H1 (cell line): ENCODE measurements around the gene GAK. TPM values are rescaled to one million over a fixed set of nuclear protein-coding genes. Genes with fewer than 3 reads are reported as not detected.

Source experiments
- CTCF ChIA-PET: fragments of 300-600 bp; sonication (Branson Sonifier 250); formaldehyde crosslinking; loops from one replicate; lab custom pipeline; 2021; ENCODE audit not compliant: partially characterized antibody; lab: Charles Lee
- POLR2A ChIA-PET: fragments of 300-600 bp; sonication (Branson Sonifier 250); formaldehyde crosslinking; loops from one replicate; lab custom pipeline; 2021; ENCODE audit warnings: inconsistent platforms; ENCODE audit not compliant: partially characterized antibody; lab: Charles Lee
- DNase-seq, 2 experiments: peaks; one replicate each; pipeline versions ENCODE4 v3.0.0 to v3.0.0-alpha.2; 2010 to 2022; ENCODE audit warnings: low spot score in 2 of 2, low read depth in 1 of 2, mixed read lengths in 1 of 2
- FAIRE-seq: peaks from 2 replicates; lab custom pipeline; 2011; peaks lifted over from hg19 to GRCh38; lab: Jason Lieb, UNC
- H2AFZ ChIP-seq: 2 replicates; pipeline ENCODE4 v1.8.1; 2012; ENCODE audit warnings: low read length, inconsistent platforms
- H2AK5ac ChIP-seq: 2 replicates; pipeline ENCODE4 v1.6.1; 2013; ENCODE audit warnings: low read depth, low read length
- H2BK120ac ChIP-seq: replicated peaks from 2 replicates; pipeline ENCODE3; 2013; ENCODE audit warnings: low read depth, low read length, inconsistent platforms
- H2BK12ac ChIP-seq: 2 replicates; pipeline ENCODE4 v1.6.1; 2013; ENCODE audit warnings: low read depth, low read length
- H2BK15ac ChIP-seq: 2 replicates; pipeline ENCODE4 v1.6.1; 2013; ENCODE audit warnings: low read length
- H2BK20ac ChIP-seq: 2 replicates; pipeline ENCODE4 v1.6.1; 2013; ENCODE audit warnings: low read length
- H2BK5ac ChIP-seq: 2 replicates; pipeline ENCODE4 v1.6.1; 2013; ENCODE audit warnings: low read depth, low read length
- H3K14ac ChIP-seq: 2 replicates; pipeline ENCODE4 v1.6.1; 2013; ENCODE audit warnings: inconsistent platforms; ENCODE audit not compliant: insufficient read length
- H3K18ac ChIP-seq: 2 replicates; pipeline ENCODE4 v1.6.1; 2013; ENCODE audit warnings: low read length; ENCODE audit errors: extremely low read depth
- H3K23ac ChIP-seq: 2 replicates; pipeline ENCODE4 v1.6.1; 2013; ENCODE audit warnings: inconsistent platforms; ENCODE audit not compliant: insufficient read length
- H3K23me2 ChIP-seq: 2 replicates; pipeline ENCODE4 v1.6.1; 2013; ENCODE audit warnings: low read depth, low read length
- H3K27ac ChIP-seq: 2 replicates; pipeline ENCODE4 v1.6.1; 2011; ENCODE audit warnings: low read depth, low read length, inconsistent platforms
- H3K27me3 ChIP-seq, 4 experiments: replicated peaks in 1 of 4; 1 replicate in 1 of 4; 2 replicates in 3 of 4; pipeline versions ENCODE4 v1.6.1 to v1.8.1; 2011 to 2013; ENCODE audit warnings: low read length in 3 of 4, mild to moderate bottlenecking in 3 of 4, inconsistent platforms in 2 of 4, mixed read lengths in 2 of 4, moderate library complexity in 1 of 4; ENCODE audit not compliant: control insufficient read depth in 3 of 4, insufficient read depth in 3 of 4; ENCODE audit errors: extremely low read depth in 1 of 4
- H3K36me3 ChIP-seq, 4 experiments: 2 replicates each; pipeline versions ENCODE4 v1.6.1 to v1.8.1; 2011 to 2013; ENCODE audit warnings: mild to moderate bottlenecking in 4 of 4, low read length in 3 of 4, moderate library complexity in 2 of 4, control low read depth in 1 of 4, inconsistent platforms in 1 of 4; ENCODE audit not compliant: insufficient read depth in 4 of 4, control insufficient read depth in 2 of 4
- H3K4ac ChIP-seq: replicated peaks from 2 replicates; pipeline ENCODE3; 2013; ENCODE audit warnings: low read length, low read depth, mixed read lengths, inconsistent platforms; ENCODE audit not compliant: insufficient read length
- H3K4me1 ChIP-seq, 4 experiments: replicated peaks in 1 of 4; 1 replicate in 1 of 4; 2 replicates in 3 of 4; pipeline versions ENCODE4 v1.6.1 to v1.8.1; 2011 to 2013; ENCODE audit warnings: low read length in 3 of 4, inconsistent platforms in 2 of 4, mixed read lengths in 1 of 4; ENCODE audit not compliant: insufficient read depth in 4 of 4, control insufficient read depth in 3 of 4
- H3K4me2 ChIP-seq, 2 experiments: 2 replicates each; pipeline versions ENCODE4 v1.6.1 to v1.8.1; 2011 to 2013; ENCODE audit warnings: low read depth in 2 of 2, low read length in 2 of 2, control low read depth in 1 of 2, inconsistent platforms in 1 of 2, mild to moderate bottlenecking in 1 of 2; ENCODE audit not compliant: insufficient read depth in 1 of 2
- H3K4me3 ChIP-seq, 4 experiments: fragments of 200-600, 300-600 bp in 1 of 4; sonication (generic), shearing (Covaris generic), sonication (Bioruptor Twin) in 1 of 4; 2 replicates each; pipeline versions ENCODE4 v1.5.1 to v1.8.1; 2011 to 2016; ENCODE audit warnings: low read length in 4 of 4, low read depth in 3 of 4, control low read depth in 2 of 4, inconsistent platforms in 2 of 4, mild to moderate bottlenecking in 2 of 4, mixed read lengths in 1 of 4, moderate library complexity in 1 of 4; ENCODE audit not compliant: insufficient read depth in 2 of 4; ENCODE audit errors: extremely low read depth in 1 of 4
- H3K56ac ChIP-seq: replicated peaks from 2 replicates; pipeline ENCODE3; 2013; ENCODE audit warnings: low read depth, mild to moderate bottlenecking, mixed read lengths, low read length, inconsistent platforms; ENCODE audit not compliant: insufficient read length
- H3K79me1 ChIP-seq: 2 replicates; pipeline ENCODE4 v1.6.1; 2013; ENCODE audit warnings: low read depth, low read length, control low read depth
- H3K79me2 ChIP-seq, 2 experiments: 2 replicates each; pipeline versions ENCODE4 v1.6.1 to v1.8.1; 2012 to 2013; ENCODE audit warnings: low read length in 2 of 2, mild to moderate bottlenecking in 2 of 2, inconsistent platforms in 1 of 2; ENCODE audit not compliant: insufficient read depth in 2 of 2, control insufficient read depth in 1 of 2
- H3K9ac ChIP-seq, 4 experiments: replicated peaks in 1 of 4; 1 replicate in 1 of 4; 2 replicates in 3 of 4; pipeline versions ENCODE4 v1.6.1 to v1.8.1; 2011 to 2013; ENCODE audit warnings: low read depth in 3 of 4, low read length in 3 of 4, control low read depth in 2 of 4, mild to moderate bottlenecking in 2 of 4, moderate library complexity in 2 of 4, inconsistent platforms in 1 of 4; ENCODE audit errors: extremely low read depth in 1 of 4
- H3K9me3 ChIP-seq, 2 experiments: 2 replicates each; pipeline versions ENCODE4 v1.6.1 to v1.8.1; 2012 to 2013; ENCODE audit warnings: mild to moderate bottlenecking in 2 of 2, moderate library complexity in 2 of 2, control low read depth in 1 of 2, inconsistent platforms in 1 of 2, low read depth in 1 of 2, low read length in 1 of 2, mixed read lengths in 1 of 2; ENCODE audit not compliant: insufficient read depth in 2 of 2
- H4K20me1 ChIP-seq, 2 experiments: replicated peaks in 1 of 2; 2 replicates each; pipeline versions ENCODE3 to v1.8.1; 2011 to 2013; ENCODE audit warnings: inconsistent platforms in 2 of 2, low read length in 2 of 2, mild to moderate bottlenecking in 1 of 2; ENCODE audit not compliant: insufficient read depth in 2 of 2, control insufficient read depth in 1 of 2
- H4K5ac ChIP-seq: 2 replicates; pipeline ENCODE4 v1.6.1; 2013; ENCODE audit warnings: low read length, low read depth, mixed read lengths, inconsistent platforms; ENCODE audit not compliant: insufficient read length
- H4K8ac ChIP-seq: 2 replicates; pipeline ENCODE4 v1.8.0; 2013; ENCODE audit warnings: mild to moderate bottlenecking, moderate library complexity, low read length, inconsistent platforms; ENCODE audit not compliant: insufficient read depth; ENCODE audit errors: extremely low read depth
- H4K91ac ChIP-seq: replicated peaks from 2 replicates; pipeline ENCODE3; 2013; ENCODE audit warnings: low read length, mixed read lengths, inconsistent platforms; ENCODE audit not compliant: insufficient read length
- ASH2L ChIP-seq: fragments of 200-600, 300-600 bp; sonication (generic); IDR thresholded peaks from one replicate; pipeline ENCODE4 v1.7.1; 2017; ENCODE audit warnings: low read length
- CHD1 ChIP-seq: IDR thresholded peaks from 2 replicates; pipeline ENCODE4 v1.6.1; 2012; ENCODE audit warnings: low read depth, low read length, improper control_type of control experiment
- POLR2A ChIP-seq, 2 experiments: IDR thresholded peaks; 1 replicate in 1 of 2; 2 replicates in 1 of 2; pipeline ENCODE4 v1.6.1; 2011; ENCODE audit warnings: low read depth in 2 of 2, low read length in 2 of 2, mild to moderate bottlenecking in 2 of 2; ENCODE audit errors: control extremely low read depth in 1 of 2
- TCF12 ChIP-seq: IDR thresholded peaks from 2 replicates; pipeline ENCODE4 v1.6.1; 2011; ENCODE audit warnings: low read depth, mild to moderate bottlenecking, low read length
- WGBS, 2 experiments: shearing (Covaris generic) in 1 of 2; methylation state at CpG; one replicate each; pipeline versions ENCODE4 v1.1.6 to v1.1.7; 2013 to 2015; ENCODE audit warnings: low lambda C conversion rate in 2 of 2, mixed read lengths in 2 of 2, inconsistent platforms in 1 of 2, low coverage in 1 of 2, missing lambda C conversion rate in 1 of 2; ENCODE audit not compliant: insufficient replicate concordance in 2 of 2, insufficient coverage in 1 of 2, insufficient read length in 1 of 2; ENCODE audit errors: extremely low coverage in 1 of 2, missing lambda C conversion rate in 1 of 2; 5-methylcytosine and 5-hydroxymethylcytosine counted together
- polyA plus RNA-seq, 7 experiments: library from polyadenylated mRNA; depleted of rRNA in 3 of 7; stranded (reverse) in 5 of 7; unstranded in 2 of 7; fragments of >200 nt in 5 of 7; fragments of 200-250 nt in 2 of 7; gene quantifications; 1 replicate in 5 of 7; 2 replicates in 1 of 7; 4 replicates in 1 of 7; pipeline versions ENCODE4 v1.2.1 to v1.2.3, GENCODE V29; 2011 to 2013; ENCODE audit warnings: missing spikeins in 2 of 7, mixed read lengths in 2 of 7
- total RNA-seq: library from RNA; stranded (reverse); fragmentation: NEBNext Ultra II Directional; extraction: Animal tissue kit (Norgen Biotek cat#: 25700); gene quantifications from 2 replicates; pipeline ENCODE4 v1.2.1, GENCODE V29; 2021
- TF ChIP-seq, protein P1 (sequence below): IDR thresholded peaks from 2 replicates; pipeline ENCODE4 v1.6.1; 2012; ENCODE audit warnings: inconsistent platforms
- TF ChIP-seq, protein P2 (sequence below): IDR thresholded peaks from 2 replicates; pipeline ENCODE4 v1.6.1; 2011; ENCODE audit warnings: low read depth, mild to moderate bottlenecking, low read length; ENCODE audit not compliant: insufficient read depth
- TF ChIP-seq, protein P3 (sequence below): IDR thresholded peaks from 2 replicates; pipeline ENCODE4 v1.6.1; 2012; ENCODE audit warnings: inconsistent platforms
- TF ChIP-seq, protein P4 (sequence below), 3 experiments: IDR thresholded peaks; 1 replicate in 2 of 3; 2 replicates in 1 of 3; pipeline versions ENCODE4 v1.5.1 to v1.6.1; 2011; ENCODE audit warnings: low read length in 3 of 3, mild to moderate bottlenecking in 3 of 3, inconsistent platforms in 2 of 3, low read depth in 1 of 3, moderate library complexity in 1 of 3; ENCODE audit not compliant: insufficient read depth in 1 of 3; ENCODE audit errors: control extremely low read depth in 1 of 3

Gene GAK
- total and polyA plus RNA-seq, 2 of the 8 experiments (the other 6 are each of a cell fraction or from before 2014, with no cell fraction given) = 31.5 to 70.8 TPM

DNA sequence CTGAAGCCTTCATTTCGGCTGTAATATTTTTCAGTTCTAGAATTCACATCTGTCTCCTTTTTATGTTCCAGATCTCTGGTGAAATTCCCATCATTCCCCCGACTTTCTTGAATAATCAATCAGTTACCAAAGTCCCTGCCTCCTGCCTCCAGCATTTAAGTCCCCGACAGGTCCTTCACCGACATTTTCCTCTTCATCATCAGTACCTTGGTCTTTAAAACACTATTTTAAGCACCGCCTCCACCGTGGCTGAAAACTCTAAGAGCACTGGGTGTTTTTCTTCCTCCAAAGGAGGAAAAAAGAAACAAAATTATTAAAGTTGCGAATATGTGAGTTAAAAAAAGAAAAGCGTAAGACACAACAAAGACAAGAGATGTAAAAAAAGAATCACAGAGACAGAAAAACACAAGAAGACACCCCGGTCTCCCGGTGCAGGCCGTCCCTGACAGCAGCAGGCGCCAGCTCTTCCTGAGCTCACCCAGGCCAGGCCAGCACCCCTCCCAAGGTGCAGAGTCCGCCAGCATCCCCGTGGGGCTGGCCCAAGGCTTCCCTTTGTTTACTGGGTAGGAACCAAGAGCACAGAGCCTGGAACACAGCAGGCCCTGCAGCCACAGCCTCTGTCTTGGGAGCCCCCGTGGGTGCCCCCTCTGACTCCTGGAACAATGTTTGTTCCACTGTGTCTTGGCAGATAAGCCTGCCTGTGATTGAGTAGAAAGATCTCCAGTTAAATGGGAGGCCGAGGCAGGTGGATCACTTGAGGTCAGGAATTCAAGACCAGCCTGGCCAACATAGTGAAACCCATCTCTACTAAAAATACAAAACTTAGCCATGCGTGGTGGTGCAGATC lies 56.9 kb downstream of the GAK start:
- Histone ChIP-seq H3K4me3 (no peak overlapping the region), H4K20me1 (peaks cover 1 to 3% of the 10 kb centered on the region in 2 experiments), H3K23ac (no peak overlapping the region), H2AK5ac (no peak overlapping the region), H3K4ac (no peak overlapping the region), H3K9ac (no peak overlapping the region), H4K91ac (no peak overlapping the region), H3K4me1 (no peaks in the 10 kb centered on the region), H3K79me1 (no peaks in the 10 kb centered on the region), H2BK120ac (no peak overlapping the region), H4K8ac (no peak overlapping the region), H3K56ac (no peak overlapping the region), H3K79me2 (no peaks in the 10 kb centered on the region), H3K27me3 (no peaks in the 10 kb centered on the region), H3K14ac (no peak overlapping the region), H3K4me2 (no peak overlapping the region), H2BK5ac (no peak overlapping the region), H3K27ac (no peak overlapping the region), H2BK15ac (no peak overlapping the region), H2BK12ac (no peak overlapping the region), H3K9me3 (no peaks in the 10 kb centered on the region), H2BK20ac (no peak overlapping the region), H3K36me3 (peaks cover 4 to 27% (median 15%) of the 10 kb centered on the region in 4 experiments; a peak in 5 of 8 replicates), H2AFZ (no peak overlapping the region), H3K23me2 (no peaks in the 10 kb centered on the region), H4K5ac (no peak overlapping the region), H3K18ac (no peak overlapping the region)
- CTCF ChIA-PET = interaction anchor here (0.8 to 1.7 kb wide), 4 partner anchors 15 to 30 kb away, joined by 3 to 10 read pairs (median 4); no protein-coding TSS in a partner anchor
- FAIRE-seq (no peak), DNase-seq (no peak)
- POLR2A ChIA-PET = interaction anchor here (0.6 kb wide), 1 partner anchor 27 kb away, joined by 3 read pairs; no protein-coding TSS in a partner anchor
- whole genome bisulfite sequencing, 2 experiments = 93 to 100% methylated on average over 2 to 17 of the region's 17 CpGs
- TF ChIP-seq, protein P1, sequence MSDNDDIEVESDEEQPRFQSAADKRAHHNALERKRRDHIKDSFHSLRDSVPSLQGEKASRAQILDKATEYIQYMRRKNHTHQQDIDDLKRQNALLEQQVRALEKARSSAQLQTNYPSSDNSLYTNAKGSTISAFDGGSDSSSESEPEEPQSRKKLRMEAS = no peak
- TF ChIP-seq TCF12 (no peak), CHD1 (no peak), POLR2A (IDR thresholded peaks at IDR 0.05; ENCODE audit: control extremely low read depth in 1 of 2, low read depth in 2 of 2, low read length in 2 of 2) (no peak), ASH2L (no peak)
- TF ChIP-seq, protein P2, sequence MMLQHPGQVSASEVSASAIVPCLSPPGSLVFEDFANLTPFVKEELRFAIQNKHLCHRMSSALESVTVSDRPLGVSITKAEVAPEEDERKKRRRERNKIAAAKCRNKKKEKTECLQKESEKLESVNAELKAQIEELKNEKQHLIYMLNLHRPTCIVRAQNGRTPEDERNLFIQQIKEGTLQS = no peak
- TF ChIP-seq, protein P3, sequence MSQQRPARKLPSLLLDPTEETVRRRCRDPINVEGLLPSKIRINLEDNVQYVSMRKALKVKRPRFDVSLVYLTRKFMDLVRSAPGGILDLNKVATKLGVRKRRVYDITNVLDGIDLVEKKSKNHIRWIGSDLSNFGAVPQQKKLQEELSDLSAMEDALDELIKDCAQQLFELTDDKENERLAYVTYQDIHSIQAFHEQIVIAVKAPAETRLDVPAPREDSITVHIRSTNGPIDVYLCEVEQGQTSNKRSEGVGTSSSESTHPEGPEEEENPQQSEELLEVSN = no peak
- TF ChIP-seq, protein P4, sequence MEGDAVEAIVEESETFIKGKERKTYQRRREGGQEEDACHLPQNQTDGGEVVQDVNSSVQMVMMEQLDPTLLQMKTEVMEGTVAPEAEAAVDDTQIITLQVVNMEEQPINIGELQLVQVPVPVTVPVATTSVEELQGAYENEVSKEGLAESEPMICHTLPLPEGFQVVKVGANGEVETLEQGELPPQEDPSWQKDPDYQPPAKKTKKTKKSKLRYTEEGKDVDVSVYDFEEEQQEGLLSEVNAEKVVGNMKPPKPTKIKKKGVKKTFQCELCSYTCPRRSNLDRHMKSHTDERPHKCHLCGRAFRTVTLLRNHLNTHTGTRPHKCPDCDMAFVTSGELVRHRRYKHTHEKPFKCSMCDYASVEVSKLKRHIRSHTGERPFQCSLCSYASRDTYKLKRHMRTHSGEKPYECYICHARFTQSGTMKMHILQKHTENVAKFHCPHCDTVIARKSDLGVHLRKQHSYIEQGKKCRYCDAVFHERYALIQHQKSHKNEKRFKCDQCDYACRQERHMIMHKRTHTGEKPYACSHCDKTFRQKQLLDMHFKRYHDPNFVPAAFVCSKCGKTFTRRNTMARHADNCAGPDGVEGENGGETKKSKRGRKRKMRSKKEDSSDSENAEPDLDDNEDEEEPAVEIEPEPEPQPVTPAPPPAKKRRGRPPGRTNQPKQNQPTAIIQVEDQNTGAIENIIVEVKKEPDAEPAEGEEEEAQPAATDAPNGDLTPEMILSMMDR (IDR thresholded peaks at IDR 0.05; ENCODE audit: control extremely low read depth in 1 of 3, insufficient read depth in 1 of 3, low read depth in 1 of 3, low read length in 3 of 3) = no peak
